GM11168 (cell line): Measurements from ENCODE around the gene GPR141.
"Not testable (repeated sequence)": the region's sequence is repeated elsewhere in the genome, so short reads cannot be mapped to it uniquely, and the experiment has no call there.

Source experiments
- in situ Hi-C: fragments of 300-500 bp; cut with MboI; formaldehyde crosslinking; loops from one replicate; pipeline ENCODE4 v1.12.0; 2022; ENCODE audit warnings: low sequenced_read_pairs; ENCODE audit not compliant: unreplicated experiment

Gene GPR141

GRCh38 chr7:37675749-37676148 lies 7.8 kb upstream of the GPR141 start:
- in situ Hi-C loops: no loop called here

GRCh38 chr7:37684927-37685326 lies 1.4 kb downstream of the GPR141 start:
- in situ Hi-C loops: no loop called here

GRCh38 chr7:37686556-37687345 lies 3.2 kb downstream of the GPR141 start:
- in situ Hi-C loops: no loop called here

- in situ Hi-C loops: no loop called here
Observed at GRCh38 chr7:37690206-37690605, 6.6 kb downstream of the GPR141 start.

GRCh38 chr7:37694208-37695094 lies 10.9 kb downstream of the GPR141 start:
- in situ Hi-C loops: no loop called here

- in situ Hi-C loops: no loop called here
Observed at GRCh38 chr7:37698276-37698675, 14.7 kb downstream of the GPR141 start.

GRCh38 chr7:37698782-37699181 lies 15.2 kb downstream of the GPR141 start:
- in situ Hi-C loops: no loop called here

- in situ Hi-C loops: no loop called here
Observed at GRCh38 chr7:37701769-37702168, 18.2 kb downstream of the GPR141 start.

GRCh38 chr7:37703361-37703760 lies 19.8 kb downstream of the GPR141 start:
- in situ Hi-C loops: no loop called here

GRCh38 chr7:37704328-37704833 lies 20.8 kb downstream of the GPR141 start:
- in situ Hi-C loops: not testable (repeated sequence)

- in situ Hi-C loops: no loop called here
Observed at GRCh38 chr7:37705976-37706375, 22.4 kb downstream of the GPR141 start.

- in situ Hi-C loops: no loop called here
Observed at GRCh38 chr7:37706804-37707203, 23.2 kb downstream of the GPR141 start.

GRCh38 chr7:37707754-37708485 lies 24.4 kb downstream of the GPR141 start:
- in situ Hi-C loops: no loop called here

GRCh38 chr7:37709631-37710509 lies 26.3 kb downstream of the GPR141 start:
- in situ Hi-C loops: no loop called here

- in situ Hi-C loops: no loop called here
Observed at GRCh38 chr7:37713613-37714012, 30.0 kb downstream of the GPR141 start.

- in situ Hi-C loops: loop anchor here (5.0 kb wide), 1 partner anchor 47 kb away; no protein-coding TSS in a partner anchor
Observed at GRCh38 chr7:37714606-37715005, 31.0 kb downstream of the GPR141 start.

- in situ Hi-C loops: loop anchor here (5.0 kb wide), 1 partner anchor 51 kb away; no protein-coding TSS in a partner anchor
Observed at GRCh38 chr7:37718585-37718984, 35.0 kb downstream of the GPR141 start.

- in situ Hi-C loops: loop anchor here (5.0 kb wide), 1 partner anchor 52 kb away; no protein-coding TSS in a partner anchor
Observed at GRCh38 chr7:37719077-37719476, 35.5 kb downstream of the GPR141 start.

GRCh38 chr7:37724732-37725131 lies 41.2 kb downstream of the GPR141 start:
- in situ Hi-C loops: no loop called here
